ENCODE data around the gene DENND1A. TPM values are rescaled to one million over a fixed set of nuclear protein-coding genes. Genes with fewer than 3 reads are reported as not detected.

The DENND1A gene
- total RNA-seq, 3 donors from 2014 or later, result 18.4 to 21.3 (median 20.1) TPM

DNA sequence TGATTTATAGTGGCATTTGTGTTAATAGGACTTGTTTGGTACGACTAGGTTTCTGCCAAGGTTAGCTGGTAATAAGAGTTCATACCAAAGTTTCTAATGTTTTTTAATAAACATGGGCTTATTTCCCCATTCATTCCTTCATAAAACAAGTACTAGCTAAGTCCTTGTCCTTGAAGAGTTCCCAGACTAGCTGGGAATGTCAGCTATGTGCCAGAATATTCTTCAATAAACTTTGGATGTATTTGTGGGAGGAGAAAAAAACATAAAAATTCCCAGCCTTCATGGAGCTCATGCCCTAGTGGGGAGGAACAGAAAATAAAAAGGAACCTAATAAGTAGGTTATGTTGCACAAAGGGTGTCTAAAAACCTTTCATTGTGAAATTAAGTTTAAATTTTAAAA is 176.9 kb downstream of the DENND1A start:
- H3K4me1 ChIP-seq, result no peaks in the 10 kb centered on the region
- H3K27ac ChIP-seq, result no peak overlapping the region
- H3K36me3 ChIP-seq, result no peaks in the 10 kb centered on the region
- H3K27me3 ChIP-seq, result no peaks in the 10 kb centered on the region
- DNase-seq (ENCODE audit: low spot score in 2 of 2), result no peak
- no peak overlapping the region for H3K4me3 ChIP-seq
- TF ChIP-seq, protein P1, sequence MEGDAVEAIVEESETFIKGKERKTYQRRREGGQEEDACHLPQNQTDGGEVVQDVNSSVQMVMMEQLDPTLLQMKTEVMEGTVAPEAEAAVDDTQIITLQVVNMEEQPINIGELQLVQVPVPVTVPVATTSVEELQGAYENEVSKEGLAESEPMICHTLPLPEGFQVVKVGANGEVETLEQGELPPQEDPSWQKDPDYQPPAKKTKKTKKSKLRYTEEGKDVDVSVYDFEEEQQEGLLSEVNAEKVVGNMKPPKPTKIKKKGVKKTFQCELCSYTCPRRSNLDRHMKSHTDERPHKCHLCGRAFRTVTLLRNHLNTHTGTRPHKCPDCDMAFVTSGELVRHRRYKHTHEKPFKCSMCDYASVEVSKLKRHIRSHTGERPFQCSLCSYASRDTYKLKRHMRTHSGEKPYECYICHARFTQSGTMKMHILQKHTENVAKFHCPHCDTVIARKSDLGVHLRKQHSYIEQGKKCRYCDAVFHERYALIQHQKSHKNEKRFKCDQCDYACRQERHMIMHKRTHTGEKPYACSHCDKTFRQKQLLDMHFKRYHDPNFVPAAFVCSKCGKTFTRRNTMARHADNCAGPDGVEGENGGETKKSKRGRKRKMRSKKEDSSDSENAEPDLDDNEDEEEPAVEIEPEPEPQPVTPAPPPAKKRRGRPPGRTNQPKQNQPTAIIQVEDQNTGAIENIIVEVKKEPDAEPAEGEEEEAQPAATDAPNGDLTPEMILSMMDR (IDR thresholded peaks at IDR 0.05), result no peak
- TF ChIP-seq POLR2AphosphoS5 (IDR thresholded peaks at IDR 0.05), result no peak
- no peak for TF ChIP-seq POLR2A (IDR thresholded peaks at IDR 0.05)
- intact Hi-C loops (cut with DNase I; ENCODE audit: low total_unique reads), result no loop called here
- no peaks in the 10 kb centered on the region for H3K9me3 ChIP-seq

DNA sequence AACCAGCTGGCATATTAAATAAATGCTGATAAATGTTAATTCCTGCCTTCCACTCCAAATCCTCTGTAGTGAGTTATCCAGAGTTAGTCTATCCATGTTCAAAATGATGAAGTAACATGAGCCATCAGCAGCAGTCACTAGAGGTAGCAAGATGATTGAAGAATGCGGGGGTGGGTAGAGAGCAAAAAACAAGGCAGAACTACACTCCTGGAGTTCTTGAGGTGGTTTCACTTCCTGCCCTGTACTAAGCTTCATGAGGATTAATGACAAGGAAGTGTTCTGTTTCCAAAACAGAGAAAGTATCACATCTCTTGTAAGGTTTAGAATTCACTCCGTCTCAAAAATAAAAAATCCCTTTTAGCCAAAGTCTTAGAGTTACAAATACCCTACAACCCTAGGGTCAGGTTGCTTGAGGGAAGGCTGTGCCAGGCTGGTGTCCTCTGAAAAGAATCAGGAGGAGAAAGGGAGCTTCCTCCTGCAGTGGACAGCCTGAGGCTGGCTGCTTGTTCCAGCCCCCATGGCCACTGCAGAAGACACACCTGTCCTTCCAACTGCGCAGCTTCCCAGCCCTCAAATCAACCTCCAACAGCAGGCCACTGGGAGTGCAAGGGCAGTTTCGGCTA is 180.2 kb downstream of the DENND1A start:
- Histone ChIP-seq H3K4me3 (no peak overlapping the region), H3K36me3 (no peaks in the 10 kb centered on the region), H3K27ac (no peak overlapping the region), H3K27me3 (no peaks in the 10 kb centered on the region), H3K4me1 (no peaks in the 10 kb centered on the region), H3K9me3 (no peaks in the 10 kb centered on the region)
- intact Hi-C loops (cut with DNase I; ENCODE audit: low total_unique reads), result no loop called here
- no peak for DNase-seq (ENCODE audit: low spot score in 2 of 2)
- TF ChIP-seq POLR2AphosphoS5 (IDR thresholded peaks at IDR 0.05) (no peak), POLR2A (IDR thresholded peaks at IDR 0.05) (no peak)
- TF ChIP-seq, protein P1 (IDR thresholded peaks at IDR 0.05), result no peak

DNA sequence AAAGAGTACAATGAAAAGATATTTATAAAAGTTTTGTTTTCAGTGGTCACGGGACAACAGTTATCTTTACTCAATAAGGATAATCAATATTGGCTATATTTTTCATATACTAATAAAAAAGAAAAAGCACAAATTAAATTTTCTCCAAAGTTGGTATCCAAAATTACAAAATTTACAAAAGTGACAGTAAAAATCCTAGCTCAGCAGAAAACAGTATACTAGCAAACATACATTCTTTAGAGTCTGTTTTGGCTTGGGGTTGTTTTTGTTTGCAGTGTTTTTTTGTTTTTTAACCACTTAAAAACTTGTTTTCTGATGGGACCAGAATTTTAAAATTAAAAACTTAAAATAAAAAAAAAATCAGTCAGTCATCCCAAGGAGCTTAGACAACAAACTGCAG is 183.2 kb downstream of the DENND1A start:
- Histone ChIP-seq H3K27me3 (no peaks in the 10 kb centered on the region), H3K36me3 (no peaks in the 10 kb centered on the region), H3K9me3 (no peaks in the 10 kb centered on the region), H3K4me3 (no peak overlapping the region), H3K4me1 (no peaks in the 10 kb centered on the region), H3K27ac (no peak overlapping the region)
- intact Hi-C loops (cut with DNase I; ENCODE audit: low total_unique reads), result no loop called here
- TF ChIP-seq POLR2AphosphoS5 (IDR thresholded peaks at IDR 0.05) (no peak), POLR2A (IDR thresholded peaks at IDR 0.05) (no peak)
- TF ChIP-seq, protein P1 (IDR thresholded peaks at IDR 0.05), result no peak
- DNase-seq (ENCODE audit: low spot score in 2 of 2), result no peak

DNA sequence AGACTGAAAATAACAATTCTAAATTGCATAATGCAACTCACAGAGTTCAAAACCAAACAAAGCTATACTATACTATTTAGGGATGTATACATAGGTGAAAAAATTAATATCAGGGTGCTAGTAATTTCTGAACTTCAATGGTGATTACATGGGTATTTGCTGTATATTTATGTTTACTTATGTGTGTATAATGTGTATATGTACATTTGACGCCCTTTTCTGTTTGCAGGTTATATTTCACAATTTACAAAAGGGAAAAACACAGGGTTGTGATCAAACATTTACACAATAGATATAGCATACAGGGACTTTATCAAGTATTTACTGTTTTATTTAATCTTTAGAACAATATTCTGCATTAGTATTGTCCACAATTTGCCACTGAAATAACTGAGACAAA is 184.0 kb downstream of the DENND1A start:
- Histone ChIP-seq H3K27ac (no peak overlapping the region), H3K9me3 (no peaks in the 10 kb centered on the region), H3K27me3 (no peaks in the 10 kb centered on the region), H3K4me3 (no peak overlapping the region), H3K4me1 (no peaks in the 10 kb centered on the region), H3K36me3 (no peaks in the 10 kb centered on the region)
- DNase-seq (ENCODE audit: low spot score in 2 of 2), result no peak
- TF ChIP-seq POLR2AphosphoS5 (IDR thresholded peaks at IDR 0.05) (no peak), POLR2A (IDR thresholded peaks at IDR 0.05) (no peak)
- TF ChIP-seq, protein P1 (IDR thresholded peaks at IDR 0.05), result no peak
- intact Hi-C loops (cut with DNase I; ENCODE audit: low total_unique reads), result no loop called here

DNA sequence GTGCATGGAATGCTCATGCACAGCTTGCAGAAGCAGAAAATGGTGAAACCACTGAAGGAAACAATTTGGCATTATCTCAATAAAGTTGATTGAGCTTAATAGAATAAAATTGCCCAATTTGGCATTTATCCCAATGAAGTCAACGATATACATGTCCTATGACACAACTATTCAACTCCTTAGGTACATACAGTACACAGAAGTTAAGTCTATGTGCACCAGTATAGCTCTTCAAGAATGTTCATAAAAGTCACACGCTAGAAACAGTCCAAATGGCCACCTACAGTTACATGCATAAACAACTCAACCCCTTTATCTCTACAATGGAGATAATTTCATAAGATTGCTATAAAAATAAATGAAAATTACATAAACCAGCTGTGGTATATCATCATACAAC is 184.5 kb downstream of the DENND1A start:
- TF ChIP-seq POLR2A (IDR thresholded peaks at IDR 0.05) (no peak), POLR2AphosphoS5 (IDR thresholded peaks at IDR 0.05) (no peak)
- TF ChIP-seq, protein P1 (IDR thresholded peaks at IDR 0.05), result no peak
- Histone ChIP-seq H3K4me1 (no peaks in the 10 kb centered on the region), H3K36me3 (no peaks in the 10 kb centered on the region), H3K9me3 (no peaks in the 10 kb centered on the region), H3K27me3 (no peaks in the 10 kb centered on the region), H3K27ac (no peak overlapping the region), H3K4me3 (no peak overlapping the region)
- DNase-seq (ENCODE audit: low spot score in 2 of 2), result no peak
- intact Hi-C loops (cut with DNase I; ENCODE audit: low total_unique reads), result no loop called here
